ENCODE data around the gene EVX1.

The EVX1 gene

DNA sequence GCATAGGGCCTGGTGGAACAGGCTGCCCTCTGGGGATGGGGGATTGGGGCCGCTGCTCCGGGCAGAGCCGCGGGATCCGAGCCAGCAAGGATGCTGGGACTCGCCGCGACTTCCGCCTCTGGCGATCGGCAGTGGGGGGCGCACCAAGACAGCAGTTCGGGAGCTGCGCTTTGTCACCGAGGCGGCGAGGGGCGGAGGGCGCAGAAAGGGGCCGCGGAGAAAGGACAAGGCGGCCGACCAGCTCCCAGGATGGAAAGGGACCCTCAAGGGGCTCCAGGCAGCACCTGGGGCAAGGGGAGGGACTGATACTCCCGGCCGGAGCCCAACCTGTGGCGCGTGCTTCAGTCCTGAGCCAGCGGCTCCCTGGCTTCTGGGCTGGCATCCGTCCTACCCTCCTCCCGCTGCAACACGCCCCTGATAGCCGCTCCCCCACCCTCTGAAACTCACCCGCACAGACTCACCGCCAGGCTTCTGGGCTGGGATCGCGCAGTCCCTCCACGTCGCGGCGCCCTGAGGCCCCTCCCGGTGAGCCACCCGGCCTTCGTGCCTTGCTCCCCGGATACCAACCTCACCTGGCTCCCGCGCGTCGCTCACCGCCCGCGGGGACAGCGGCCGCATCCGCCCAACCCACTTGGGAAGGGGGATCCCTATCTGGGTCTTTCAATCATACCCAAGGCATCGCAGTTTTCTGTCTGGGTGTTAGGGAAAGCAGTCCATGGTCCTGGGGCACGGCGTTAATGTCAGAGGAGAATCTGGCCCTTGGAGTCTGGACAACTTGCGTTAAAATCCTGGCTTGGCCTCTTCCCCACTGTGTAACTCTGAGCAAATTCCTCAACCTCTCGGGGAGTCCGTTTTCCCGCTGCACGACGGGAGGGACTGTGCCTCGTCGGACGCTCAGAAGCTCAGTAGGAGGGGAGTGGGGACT, 7.0 kb upstream of the EVX1 start:
- DNase-seq (ENCODE audit: low read depth) = no peak

DNA sequence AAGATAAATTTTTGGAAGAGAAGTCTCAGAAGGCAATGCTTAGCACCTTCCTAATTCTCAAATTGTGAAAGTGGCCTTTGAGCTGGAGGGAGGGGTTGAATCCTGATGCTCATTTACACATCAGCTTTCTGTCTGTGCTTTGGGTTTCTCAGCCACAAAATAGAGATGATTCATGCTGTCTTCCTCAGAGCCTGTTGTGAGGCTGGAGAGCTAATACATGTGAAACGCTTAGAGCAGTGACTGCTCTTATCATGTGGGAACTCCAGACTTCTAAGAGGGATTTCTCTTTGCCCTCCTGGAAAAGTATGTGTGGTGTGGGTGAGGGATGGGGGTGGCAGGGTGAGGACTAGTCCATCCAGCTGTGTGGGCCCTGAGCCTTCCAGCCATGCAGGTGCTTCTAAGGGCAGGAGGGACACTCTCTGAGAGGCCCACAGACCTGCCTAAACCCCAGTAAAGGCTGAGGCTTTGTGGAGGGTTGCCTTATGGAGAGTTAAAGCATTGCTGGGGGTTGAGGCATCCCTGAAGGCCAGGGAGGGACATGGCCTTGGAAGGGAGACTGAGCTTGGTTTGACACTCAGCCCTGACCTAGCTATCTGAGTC, 4.8 kb upstream of the EVX1 start:
- no peak for DNase-seq (ENCODE audit: low read depth)

DNA sequence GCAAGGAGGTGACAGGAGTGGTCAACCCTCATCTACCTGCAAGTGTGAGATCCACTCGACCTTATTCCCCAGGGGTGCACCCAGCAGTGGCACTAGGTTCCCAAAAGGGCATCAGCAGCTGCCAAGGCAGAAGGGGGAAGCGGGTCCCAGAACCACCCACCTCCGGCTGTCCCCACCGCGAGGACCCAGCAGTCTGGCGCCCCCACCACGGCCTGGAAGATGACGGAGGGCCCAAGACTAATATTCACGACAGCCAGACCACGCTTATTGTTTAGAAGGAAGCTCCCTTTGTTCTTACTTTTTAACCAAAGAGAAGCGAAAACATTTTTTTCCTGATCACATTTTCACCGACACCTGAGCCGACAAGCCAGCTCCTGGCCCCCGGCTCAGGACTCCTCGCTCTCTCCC, 3.6 kb upstream of the EVX1 start:
- no peak for DNase-seq (ENCODE audit: low read depth)

DNA sequence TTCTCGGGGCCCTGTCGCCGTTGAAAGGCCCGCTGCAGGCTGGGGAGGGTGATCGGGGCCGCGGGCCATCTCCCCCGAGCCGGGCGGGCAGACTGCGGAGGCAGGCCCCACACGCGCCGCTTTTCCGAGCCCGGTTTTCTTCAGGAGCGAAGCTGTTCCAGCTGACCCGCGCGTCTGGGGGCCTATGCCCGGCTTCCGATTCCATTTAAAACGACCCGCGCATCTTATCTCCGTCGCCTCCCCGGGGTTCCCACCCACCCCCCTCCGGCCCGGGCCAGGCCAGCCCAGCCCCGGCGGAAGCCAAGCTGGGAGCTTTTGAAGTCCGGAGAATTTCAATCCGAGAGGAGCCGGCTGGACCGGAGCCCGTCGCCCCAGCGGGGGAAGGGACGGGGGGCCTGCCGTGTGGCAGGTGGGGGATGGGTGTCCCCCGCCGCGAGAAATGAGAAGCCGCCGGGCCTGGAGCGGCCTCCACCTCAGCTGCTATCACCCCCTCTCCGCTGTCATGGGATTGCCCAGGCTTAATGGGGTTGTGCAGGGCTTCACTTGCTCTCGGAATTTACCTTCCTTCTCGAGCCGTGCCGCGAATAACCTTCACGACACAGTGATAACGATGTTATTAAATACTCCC, 3.1 kb upstream of the EVX1 start:
- DNase-seq (ENCODE audit: low read depth) = no peak

DNA sequence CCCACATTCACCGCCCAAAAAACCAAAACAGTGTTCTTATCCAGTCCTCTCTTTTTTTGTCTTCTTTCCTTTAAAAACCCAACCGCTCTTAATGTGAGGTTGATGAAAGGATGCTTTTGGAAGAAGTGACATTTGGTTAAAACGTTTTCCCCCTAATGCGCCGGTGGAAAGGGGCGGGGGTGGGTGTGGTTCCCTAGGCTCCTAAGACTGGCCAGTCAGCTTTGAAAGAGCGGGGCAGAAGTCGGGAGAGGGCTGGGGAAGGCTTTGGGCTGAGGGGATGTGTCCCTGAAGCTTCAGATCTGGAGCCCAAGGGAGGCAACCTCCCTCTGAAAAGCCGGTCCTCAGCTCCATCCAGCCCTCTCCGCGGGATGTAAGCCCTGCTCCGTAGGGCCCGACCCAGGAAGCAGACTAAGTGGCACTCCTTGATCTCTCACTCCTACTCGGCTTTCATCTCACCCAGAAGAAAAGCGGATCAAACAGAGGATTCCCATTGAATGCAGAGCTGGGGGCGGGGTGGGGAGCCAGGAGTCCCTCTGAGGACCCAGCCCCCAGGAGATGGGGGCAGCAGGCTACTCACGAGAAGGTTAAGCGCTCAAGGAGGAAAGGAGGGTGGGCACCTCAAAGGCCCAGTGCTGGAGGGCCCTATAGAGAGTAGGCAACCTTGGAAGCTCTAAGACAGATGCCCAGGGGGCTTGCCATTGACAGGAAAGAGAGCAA, 2.4 kb upstream of the EVX1 start:
- no peak for DNase-seq (ENCODE audit: low read depth)

DNA sequence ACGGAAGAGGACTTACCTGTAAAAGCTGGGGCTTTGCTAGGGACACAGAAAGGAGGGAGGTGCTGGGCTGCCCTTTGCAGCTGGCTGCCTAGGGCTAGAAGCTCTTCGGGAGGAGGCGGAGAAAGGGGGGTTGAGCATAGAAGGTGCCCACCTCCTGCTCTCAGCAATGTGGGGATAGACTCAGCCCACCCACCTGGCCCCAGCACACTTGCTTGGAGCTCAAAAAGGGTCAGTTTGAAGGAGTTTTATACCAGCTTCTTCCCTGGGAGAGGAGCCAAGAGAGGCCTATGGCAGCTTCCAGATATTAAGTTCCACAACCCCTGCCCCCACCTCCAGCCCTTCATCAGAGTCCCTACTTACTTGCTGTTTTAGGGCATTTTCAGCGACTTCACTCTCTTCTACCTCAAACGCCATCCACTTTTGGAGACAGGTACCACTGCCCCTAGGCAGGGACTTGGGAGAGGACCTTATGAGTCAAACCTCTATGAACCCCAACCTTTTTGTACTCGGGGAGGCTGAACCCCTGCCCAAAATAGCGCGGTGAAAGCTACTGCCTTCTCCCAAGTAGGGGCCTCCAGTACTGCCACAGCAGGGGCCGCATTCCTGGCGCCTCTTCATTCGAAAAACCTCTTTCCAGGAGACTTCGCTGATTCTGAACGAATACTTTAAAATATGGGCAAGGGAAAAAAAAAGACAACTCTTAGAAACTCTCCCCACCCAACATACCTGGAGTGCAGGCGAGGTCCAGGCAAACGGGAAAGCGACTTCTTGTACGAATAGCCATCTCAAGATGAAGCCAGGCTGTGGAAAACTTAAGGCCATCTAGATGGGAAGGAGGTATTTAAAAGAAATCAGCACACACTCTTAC, 1.2 kb upstream of the EVX1 start:
- DNase-seq (ENCODE audit: low read depth) = no peak

DNA sequence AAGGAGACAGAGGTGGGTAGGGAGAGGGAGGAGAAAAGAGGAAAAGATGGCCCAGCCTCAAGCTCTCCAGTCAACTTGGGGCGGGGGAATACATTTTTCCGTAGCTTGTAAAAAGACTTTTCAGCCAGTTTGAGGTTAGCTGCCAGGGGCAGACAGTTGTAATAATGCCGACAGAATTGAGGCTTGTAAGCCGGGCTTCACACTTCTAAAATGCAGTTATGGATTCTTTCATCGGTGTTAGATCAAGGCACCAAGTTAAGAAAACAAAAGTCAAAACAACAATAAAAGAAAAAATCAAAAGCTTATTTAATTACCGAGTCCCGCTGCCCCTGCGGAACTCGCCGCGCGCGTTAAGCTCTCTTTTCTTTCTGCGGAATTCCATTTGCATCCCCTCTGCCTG, 448 bp upstream of the EVX1 start:
- no peak for DNase-seq (ENCODE audit: low read depth)

DNA sequence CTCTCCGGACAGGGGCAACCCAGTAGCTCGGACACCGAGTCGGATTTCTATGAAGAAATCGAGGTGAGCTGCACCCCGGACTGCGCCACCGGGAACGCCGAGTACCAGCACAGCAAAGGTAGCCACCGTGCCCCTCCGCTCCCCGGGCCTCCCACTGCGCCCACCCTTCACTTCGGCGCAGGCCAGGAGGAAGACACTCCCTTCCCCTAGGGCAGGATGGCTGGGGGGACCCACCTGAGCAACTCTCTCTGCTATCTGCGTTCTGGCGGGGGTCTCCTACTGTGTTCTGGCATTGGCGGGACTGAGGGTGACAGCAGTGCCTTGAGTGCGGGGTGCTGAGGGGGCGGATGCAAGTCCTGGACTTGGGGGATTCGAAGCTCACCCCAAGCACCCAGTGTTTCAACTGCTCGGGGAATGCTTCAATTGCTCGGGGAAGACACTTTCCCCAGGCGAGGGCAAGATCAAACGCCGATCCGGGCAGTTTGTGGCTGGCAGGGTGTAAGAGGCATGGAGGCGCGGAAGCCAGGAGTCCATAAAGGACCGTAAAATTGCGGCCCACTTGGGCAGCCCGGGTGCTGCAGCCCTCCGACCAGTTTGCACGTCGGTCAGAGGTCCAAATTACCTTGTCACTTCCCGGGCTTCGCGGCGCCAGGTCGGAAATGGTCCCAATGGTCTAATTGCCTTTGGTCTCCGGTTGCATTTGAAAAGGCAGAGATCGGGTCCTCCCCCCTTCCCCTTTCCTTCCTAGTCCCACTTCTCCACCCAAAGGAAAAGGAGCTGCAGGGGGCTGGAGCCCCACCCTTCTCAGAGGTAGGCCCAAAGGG, 950 bp downstream of the EVX1 start:
- DNase-seq (ENCODE audit: low read depth) = no peak

DNA sequence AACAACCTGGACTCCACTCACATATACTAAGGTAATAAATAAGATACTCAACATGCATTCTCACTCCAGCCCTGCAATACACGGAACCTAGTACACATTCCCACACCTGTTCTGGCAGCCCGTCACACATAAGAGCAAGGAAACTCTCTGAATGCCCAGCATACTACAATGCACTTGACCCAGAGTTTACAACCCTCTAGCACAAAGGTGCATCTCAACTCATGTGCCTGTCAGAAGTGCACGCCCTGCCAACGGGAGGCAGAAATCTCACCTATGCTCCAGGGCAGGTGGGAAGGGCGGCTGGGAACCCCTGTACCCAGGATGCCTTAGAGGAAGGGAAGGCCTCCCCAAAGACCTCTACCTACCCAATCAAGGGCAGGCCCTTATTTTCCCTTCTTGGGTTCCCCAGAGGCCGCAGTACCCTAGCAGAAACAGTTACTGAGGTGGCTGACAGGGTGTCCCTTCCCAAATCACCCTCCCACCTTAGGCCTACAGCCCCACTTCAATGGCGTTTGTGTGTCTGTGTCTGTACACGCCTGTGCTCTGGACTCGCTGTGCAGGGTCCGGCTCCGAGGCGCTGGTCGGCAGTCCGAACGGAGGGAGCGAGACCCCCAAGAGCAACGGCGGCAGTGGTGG, 2.0 kb downstream of the EVX1 start:
- DNase-seq (ENCODE audit: low read depth) = no peak

DNA sequence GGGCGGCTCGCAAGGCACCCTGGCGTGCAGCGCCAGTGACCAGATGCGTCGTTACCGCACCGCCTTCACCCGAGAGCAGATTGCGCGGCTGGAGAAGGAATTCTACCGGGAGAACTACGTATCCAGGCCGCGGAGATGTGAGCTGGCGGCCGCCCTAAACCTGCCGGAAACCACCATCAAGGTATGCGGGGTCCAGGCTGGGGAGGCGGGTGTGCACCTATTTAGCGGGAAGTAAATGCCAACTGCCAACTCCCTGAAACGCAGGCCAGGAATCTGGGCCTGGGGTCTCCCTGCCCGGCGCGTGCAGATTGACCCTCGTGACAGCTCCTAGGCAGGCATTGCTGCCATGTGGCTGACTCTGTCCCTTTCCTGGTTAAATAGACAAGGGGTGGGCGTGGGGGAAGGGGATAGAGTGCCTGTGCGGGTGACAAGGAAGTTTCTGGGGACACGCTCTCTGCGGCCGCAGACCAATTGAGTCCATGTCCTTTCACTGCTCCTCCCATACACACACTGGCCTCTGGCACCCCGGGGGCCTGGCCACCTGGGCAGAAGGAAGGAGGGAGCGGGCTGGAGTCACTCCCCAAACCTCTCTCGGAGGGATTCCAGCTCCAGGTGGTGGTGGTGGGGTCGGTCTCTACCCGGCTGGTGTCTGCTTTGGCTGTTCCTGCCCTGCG, 2.7 kb downstream of the EVX1 start:
- DNase-seq (ENCODE audit: low read depth) = no peak

DNA sequence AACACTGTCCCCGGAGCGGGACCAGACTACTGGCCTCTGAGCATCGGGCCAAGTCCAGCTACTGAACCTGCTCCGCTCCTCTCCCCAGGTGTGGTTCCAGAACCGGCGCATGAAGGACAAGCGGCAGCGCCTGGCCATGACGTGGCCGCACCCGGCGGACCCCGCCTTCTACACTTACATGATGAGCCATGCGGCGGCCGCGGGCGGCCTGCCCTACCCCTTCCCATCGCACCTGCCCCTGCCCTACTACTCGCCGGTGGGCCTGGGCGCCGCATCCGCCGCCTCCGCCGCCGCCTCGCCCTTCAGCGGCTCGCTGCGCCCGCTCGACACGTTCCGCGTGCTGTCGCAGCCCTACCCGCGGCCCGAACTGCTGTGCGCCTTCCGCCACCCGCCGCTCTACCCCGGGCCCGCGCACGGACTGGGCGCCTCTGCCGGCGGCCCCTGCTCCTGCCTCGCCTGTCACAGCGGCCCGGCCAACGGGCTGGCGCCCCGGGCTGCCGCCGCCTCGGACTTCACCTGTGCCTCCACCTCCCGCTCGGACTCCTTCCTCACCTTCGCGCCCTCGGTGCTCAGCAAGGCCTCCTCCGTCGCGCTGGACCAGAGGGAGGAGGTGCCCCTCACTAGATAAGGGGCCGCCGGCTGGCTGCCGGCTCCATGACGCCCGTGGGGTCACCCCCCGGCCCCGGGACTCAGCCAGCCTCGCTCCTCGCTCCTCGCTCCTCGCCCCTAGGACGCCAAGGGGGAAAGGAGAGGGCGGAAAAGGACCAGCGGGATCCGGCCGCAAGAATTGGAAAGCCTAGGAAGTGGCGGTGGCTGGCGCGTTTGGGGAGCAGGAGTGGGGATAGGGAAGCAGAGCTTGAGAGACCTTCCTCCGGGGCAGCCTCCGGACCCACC, 3.4 kb downstream of the EVX1 start:
- DNase-seq (ENCODE audit: low read depth) = no peak

DNA sequence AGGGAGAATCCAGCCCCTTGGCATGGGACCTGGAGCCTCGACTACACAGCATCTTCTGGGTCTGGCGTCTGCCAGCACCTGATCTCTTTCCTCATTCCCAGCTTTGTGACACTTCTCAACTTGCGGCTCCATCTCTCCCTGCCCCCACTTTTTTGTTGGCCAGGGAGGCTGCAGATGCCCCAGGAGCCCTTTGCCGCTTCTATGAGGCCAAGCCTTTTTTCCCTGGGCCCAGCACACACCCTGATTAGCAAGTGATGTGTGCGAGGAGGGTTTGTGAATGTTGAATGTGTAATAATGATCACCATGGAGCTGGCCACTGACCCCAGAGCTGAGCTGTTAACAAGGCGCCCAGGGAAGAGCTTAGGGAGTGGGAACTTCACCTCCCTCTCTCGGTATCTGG, 4.4 kb downstream of the EVX1 start:
- no peak for DNase-seq (ENCODE audit: low read depth)

DNA sequence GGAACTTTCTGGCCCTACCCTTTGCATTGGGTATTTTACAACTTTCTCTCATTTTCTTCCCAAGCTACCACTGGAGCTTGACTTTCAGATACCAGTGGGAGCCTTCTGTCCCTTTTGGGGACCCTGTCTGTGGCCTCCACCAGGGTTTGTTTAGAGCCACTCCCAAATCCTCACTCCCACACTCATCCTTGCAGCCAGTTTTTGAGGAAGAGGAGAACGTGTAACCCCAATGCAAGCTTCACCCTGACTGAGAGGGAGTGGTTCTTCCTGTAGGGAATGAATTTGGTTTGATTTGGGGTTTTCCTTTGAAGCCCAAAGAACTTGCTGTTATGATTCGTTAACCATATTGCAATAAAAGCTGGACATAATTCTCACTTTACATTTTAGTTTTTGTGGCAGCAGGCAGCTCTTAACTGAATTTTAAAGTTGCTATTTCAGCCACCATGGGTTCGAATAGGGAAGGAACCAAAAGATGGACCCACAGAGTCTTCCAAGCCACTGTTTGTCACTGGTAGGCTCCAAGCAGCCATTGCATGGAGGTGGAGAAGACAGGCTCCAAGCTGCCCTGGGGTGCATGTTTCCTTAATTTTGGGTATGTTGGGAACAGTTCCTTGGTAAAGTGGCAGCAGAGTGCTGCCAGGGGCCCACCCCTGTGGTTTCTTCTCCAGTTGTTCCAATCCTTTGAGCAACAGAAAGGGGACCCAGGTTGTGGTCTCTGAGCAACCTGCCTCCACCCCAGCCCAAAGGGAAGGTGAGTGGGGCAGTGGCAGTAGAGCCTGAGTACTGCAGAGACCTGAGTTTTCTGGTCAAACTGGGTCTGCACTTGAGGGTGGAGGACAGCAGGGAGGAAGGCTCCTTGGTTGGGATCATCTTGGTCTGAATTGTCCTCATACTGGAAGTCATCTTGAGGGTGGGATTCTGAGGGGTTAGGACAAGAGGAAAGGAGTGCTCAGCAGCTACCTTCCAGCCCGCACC, 5.1 kb downstream of the EVX1 start:
- no peak for DNase-seq (ENCODE audit: low read depth)

DNA sequence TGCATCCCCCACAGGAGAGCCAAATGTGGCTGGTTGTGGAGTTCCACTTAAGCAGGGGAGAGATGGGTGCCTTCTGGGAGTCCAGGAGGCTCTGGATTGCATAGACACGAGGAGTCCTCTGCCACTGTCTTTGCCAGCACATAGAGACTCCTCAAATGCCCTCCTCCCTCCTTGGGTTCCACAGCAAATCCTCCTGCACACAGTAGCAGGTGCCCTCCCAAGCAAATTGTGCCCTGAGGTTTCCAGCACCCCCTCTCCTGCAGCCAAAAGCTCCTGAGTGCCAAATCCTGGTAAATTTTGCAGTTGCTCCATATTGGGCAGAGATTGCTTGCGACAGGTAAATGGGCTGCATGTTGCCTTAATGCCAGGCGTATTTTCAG, 5.8 kb downstream of the EVX1 start:
- no peak for DNase-seq (ENCODE audit: low read depth)

DNA sequence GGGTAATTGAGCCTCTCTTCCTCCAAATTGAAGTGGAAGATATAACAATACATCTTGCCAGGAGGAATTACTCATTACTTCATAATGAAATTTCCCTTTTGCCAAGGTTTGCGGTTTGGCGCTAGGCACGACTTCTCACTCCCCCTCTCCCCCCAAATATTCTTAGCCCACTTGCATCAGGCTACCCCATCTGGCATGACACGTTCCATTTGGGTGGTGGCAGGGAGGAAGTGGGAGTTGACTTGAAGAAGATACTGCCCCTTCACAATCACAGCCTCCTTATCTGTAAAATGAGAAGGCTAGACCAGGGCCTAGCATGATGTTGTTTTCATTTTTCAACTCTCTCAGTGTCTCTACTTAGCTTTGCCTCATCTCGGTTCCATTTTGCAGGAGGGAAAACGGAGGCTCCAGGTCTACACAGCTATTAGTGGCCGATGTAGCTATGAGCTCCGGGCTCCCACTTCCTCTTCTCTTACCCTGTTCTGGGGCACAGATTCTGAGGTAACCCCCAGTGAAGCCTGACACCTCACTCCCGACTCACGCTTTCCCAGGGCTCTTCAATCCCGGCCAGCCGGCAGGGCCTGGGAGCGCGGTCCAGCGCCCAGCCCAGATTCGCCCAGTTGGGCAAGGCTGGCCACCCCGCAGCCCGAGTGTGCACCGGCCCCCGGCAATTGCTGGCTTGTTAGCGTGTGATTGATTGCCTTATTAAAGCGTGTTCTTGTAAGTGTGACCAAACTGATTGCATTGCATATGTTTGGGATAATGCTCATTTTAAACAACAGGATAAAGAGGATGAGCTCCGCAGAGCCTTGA, 6.5 kb downstream of the EVX1 start:
- DNase-seq (ENCODE audit: low read depth) = no peak

DNA sequence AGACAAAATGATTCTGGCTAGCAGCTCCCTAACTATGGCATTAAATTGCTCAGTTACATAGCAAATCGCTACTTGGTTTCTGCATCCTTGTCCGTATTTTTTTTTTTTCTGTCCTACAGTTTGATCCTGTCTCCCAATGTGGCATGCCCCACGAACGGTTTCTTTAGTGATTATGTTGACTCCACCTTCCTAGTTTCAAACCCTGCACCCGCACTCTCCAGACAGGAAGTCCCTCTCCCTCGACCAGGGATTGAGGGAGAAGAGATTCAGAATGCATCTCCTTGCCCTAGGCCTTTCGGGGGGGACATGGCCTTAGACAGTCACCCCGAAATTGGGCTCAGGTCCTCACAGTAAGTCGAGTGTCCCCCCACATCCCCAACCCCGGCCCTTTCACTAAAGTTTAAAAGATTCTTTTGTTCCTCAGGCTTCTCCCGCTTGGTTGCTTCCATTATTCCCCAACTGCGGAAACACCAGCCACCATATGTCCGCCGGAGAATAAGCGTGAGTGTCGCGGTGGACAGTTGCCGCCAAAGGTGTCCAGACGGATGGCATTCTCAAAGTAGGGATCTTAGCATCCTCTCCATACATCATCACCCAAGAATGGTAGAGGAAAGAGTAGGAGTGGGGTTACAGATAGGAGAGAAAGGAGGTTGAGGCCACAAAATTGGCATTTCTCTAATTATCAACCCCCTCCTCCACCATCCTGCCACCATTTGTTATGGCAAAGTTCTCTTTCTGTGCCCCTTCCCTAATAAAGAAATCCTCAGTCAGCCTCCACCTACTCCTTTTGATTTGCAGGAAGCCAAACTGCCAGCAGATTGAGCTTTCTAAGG, 7.3 kb downstream of the EVX1 start:
- no peak for DNase-seq (ENCODE audit: low read depth)
